Measurements from ENCODE around the gene SENP3.

DNA sequence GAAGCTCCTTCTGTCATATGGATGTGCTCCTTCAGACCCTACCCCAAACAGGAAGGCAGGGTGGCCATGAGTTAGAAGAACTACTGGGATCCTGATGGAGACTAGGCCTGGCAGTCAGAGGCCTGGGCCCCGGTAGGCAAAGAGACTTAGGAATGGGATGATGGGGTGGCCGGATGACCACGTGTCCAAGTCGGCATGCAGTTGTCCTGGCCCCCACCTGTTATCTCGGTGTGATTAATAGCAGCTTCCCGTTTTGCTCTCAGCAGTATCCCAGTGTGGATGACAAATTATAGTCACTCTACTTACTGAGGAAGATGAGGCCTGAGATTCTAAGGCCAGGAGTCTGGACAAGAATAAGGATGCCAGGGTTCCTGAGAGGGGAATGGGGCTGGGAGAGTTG is 11.4 kb upstream of the SENP3 start:
- TF ChIP-seq CTCF (IDR thresholded peaks at IDR 0.05) (no peak), POLR2A (IDR thresholded peaks at IDR 0.05) (no peak)

Measured in heart left ventricle (tissue), 13 donors.